PC-3 (cell line): ENCODE results near the gene TMUB2.

Experiments used
- EZH2 ChIP-seq: fragments of 300-600 bp; sonication (generic); IDR thresholded peaks from one replicate; pipeline ENCODE4 v1.6.1; 2017; ENCODE audit warnings: antibody characterized with exemption, mild to moderate bottlenecking, low read length; ENCODE audit not compliant: unreplicated experiment
- EZH2phosphoT487 ChIP-seq: fragments of 300-600 bp; sonication (generic); IDR thresholded peaks from 2 replicates; pipeline ENCODE4 v1.6.1; 2018; ENCODE audit warnings: mild to moderate bottlenecking, antibody characterized with exemption, low read length, borderline replicate concordance

GRCh38 chr17:44200478-44201155 is 13.8 kb downstream of the TMUB2 start:
- no peak for TF ChIP-seq EZH2
- TF ChIP-seq EZH2phosphoT487, result no peak
